Panc1 (cell line): ENCODE measurements around the gene SOX5. TPM values are rescaled to one million over a fixed set of nuclear protein-coding genes. Genes with fewer than 3 reads are reported as not detected.

Experiments used
- ATAC-seq: fragments of 200-7000 bp; cut with Tn5 transposase; 2 replicates; pipeline ENCODE4 v1.9.1; 2020; ENCODE audit warnings: mild to moderate bottlenecking, moderate library complexity
- BruUV-seq: library from RNA; stranded (reverse); fragments of 400-500 nt; replicated peaks from 2 replicates; lab custom pipeline; 2021; lab: Mats Ljungman, UMichigan
- CTCF ChIA-PET: fragments of 300-600 bp; sonication (Branson Sonifier 250); formaldehyde crosslinking; loops from one replicate; lab custom pipeline; 2022; ENCODE audit warnings: antibody characterized with exemption; lab: Charles Lee
- POLR2A ChIA-PET: fragments of 300-600 bp; sonication (Branson Sonifier 250); formaldehyde crosslinking; loops from one replicate; lab custom pipeline; 2022; ENCODE audit warnings: antibody characterized with exemption; lab: Charles Lee
- DNase-seq: peaks from one replicate; pipeline ENCODE4 v3.0.0-alpha.2; 2010; ENCODE audit warnings: low read depth, low spot score
- H3K27ac ChIP-seq: 2 replicates; pipeline ENCODE4 v1.5.1; 2011; ENCODE audit warnings: mild to moderate bottlenecking, low read length, inconsistent platforms
- H3K27me3 ChIP-seq: fragments of 200-500 bp; sonication (Bioruptor generic); 2 replicates; pipeline ENCODE4 v1.6.0; 2014; ENCODE audit warnings: low read length, inconsistent platforms; ENCODE audit not compliant: control insufficient read depth, insufficient read depth
- H3K36me3 ChIP-seq: fragments of 200-500 bp; sonication (Bioruptor generic); 2 replicates; pipeline ENCODE4 v1.5.1; 2014; ENCODE audit warnings: inconsistent platforms, mild to moderate bottlenecking, low read length, moderate library complexity; ENCODE audit not compliant: control insufficient read depth, insufficient read depth
- H3K4me1 ChIP-seq: 2 replicates; pipeline ENCODE4 v1.5.1; 2011; ENCODE audit warnings: inconsistent platforms, mild to moderate bottlenecking, low read length, moderate library complexity; ENCODE audit not compliant: control insufficient read depth, insufficient read depth
- H3K4me3 ChIP-seq, 2 experiments: 2 replicates each; pipeline ENCODE4 v1.5.1; 2011 to 2012; ENCODE audit warnings: low read depth in 2 of 2, low read length in 2 of 2, mild to moderate bottlenecking in 2 of 2, inconsistent platforms in 1 of 2, moderate library complexity in 1 of 2
- H3K9me3 ChIP-seq: fragments of 200-500 bp; sonication (Bioruptor generic); 2 replicates; pipeline ENCODE4 v1.5.1; 2014; ENCODE audit warnings: low read depth, mild to moderate bottlenecking, inconsistent platforms, low read length, moderate library complexity; ENCODE audit not compliant: control insufficient read depth, insufficient read depth
- CTCF ChIP-seq: fragments of 450-650 bp; IDR thresholded peaks from 2 replicates; pipeline ENCODE4 v1.5.1; 2017; ENCODE audit warnings: mild to moderate bottlenecking
- POLR2AphosphoS5 ChIP-seq: IDR thresholded peaks from 2 replicates; pipeline ENCODE4 v1.6.1; 2012; ENCODE audit warnings: mild to moderate bottlenecking, low read depth, low read length, moderate library complexity
- REST ChIP-seq, 2 experiments: IDR thresholded peaks; 2 replicates each; pipeline ENCODE4 v1.6.1; 2011 to 2012; ENCODE audit warnings: low read depth in 2 of 2, control low read depth in 1 of 2, low read length in 1 of 2, mild to moderate bottlenecking in 1 of 2, moderate library complexity in 1 of 2; ENCODE audit not compliant: insufficient read depth in 1 of 2
- SIN3A ChIP-seq: IDR thresholded peaks from 2 replicates; pipeline ENCODE4 v1.6.1; 2012; ENCODE audit warnings: low read depth, mild to moderate bottlenecking, low read length, moderate library complexity, borderline replicate concordance; ENCODE audit not compliant: insufficient read depth
- TCF7L2 ChIP-seq: IDR thresholded peaks from 2 replicates; pipeline ENCODE4 v1.6.1; 2011; ENCODE audit warnings: mild to moderate bottlenecking, low read depth, low read length, inconsistent platforms
- in situ Hi-C: cut with HindIII; loops from 2 replicates; pipeline ENCODE4 v1.10.0; 2016; ENCODE audit warnings: low sequenced_read_pairs, low pct_unique_long_range_greater_than_20kb
- intact Hi-C: fragments of 100-400 bp; cut with micrococcal nuclease; formaldehyde crosslinking; loops from one replicate; pipeline ENCODE4 v1.10.0; 2022; ENCODE audit not compliant: unreplicated experiment
- total RNA-seq: library from RNA; stranded (reverse); gene quantifications from one replicate; pipeline ENCODE4 v1.2.1, GENCODE V29; 2021; ENCODE audit not compliant: unreplicated experiment

SOX5 gene
- total RNA-seq, 1 experiment from 2014 or later = 0.23 TPM

GRCh38 chr12:23576372-23576771 is 373.1 kb downstream of the SOX5 start:
- H3K9me3 ChIP-seq = no peaks in the 10 kb centered on the region
- in situ Hi-C loops = no loop called here
- H3K27me3 ChIP-seq = no peaks in the 10 kb centered on the region
- no peaks in the 10 kb centered on the region for H3K4me1 ChIP-seq
- ChIA-PET CTCF (no interaction called here), POLR2A (no interaction called here)
- BruUV-seq = no TSS peak
- H3K36me3 ChIP-seq = no peaks in the 10 kb centered on the region
- TF ChIP-seq POLR2AphosphoS5 (no peak), SIN3A (no peak), REST (IDR thresholded peaks at IDR 0.05; ENCODE audit: insufficient read depth in 1 of 2, low read depth in 2 of 2, low read length in 1 of 2) (no peak), TCF7L2 (no peak), CTCF (no peak)
- no peak for ATAC-seq
- no peak for DNase-seq
- no peak overlapping the region for H3K4me3 ChIP-seq
- no peak overlapping the region for H3K27ac ChIP-seq
- intact Hi-C loops = no loop called here

GRCh38 chr12:23569356-23569755 is 380.1 kb downstream of the SOX5 start:
- in situ Hi-C loops (no loop called here), intact Hi-C loops (no loop called here)
- TF ChIP-seq REST (IDR thresholded peaks at IDR 0.05; ENCODE audit: insufficient read depth in 1 of 2, low read depth in 2 of 2, low read length in 1 of 2) (no peak), CTCF (no peak), SIN3A (no peak)
- DNase-seq = no peak
- no peak for ATAC-seq
- Histone ChIP-seq H3K9me3 (no peaks in the 10 kb centered on the region), H3K27me3 (no peaks in the 10 kb centered on the region), H3K4me1 (no peaks in the 10 kb centered on the region), H3K36me3 (no peaks in the 10 kb centered on the region), H3K27ac (no peak overlapping the region), H3K4me3 (no peak overlapping the region)
- no TSS peak for BruUV-seq
- ChIA-PET POLR2A (no interaction called here), CTCF (no interaction called here)
